ENCODE measurements around the gene FGFR1OP2. TPM values are rescaled to one million over a fixed set of nuclear protein-coding genes. Genes with fewer than 3 reads are reported as not detected.
"Not testable (repeated sequence)": the region's sequence is repeated elsewhere in the genome, so short reads cannot be mapped to it uniquely, and the experiment has no call there.

The FGFR1OP2 gene
- 100 to 1,000 TPM in 1 of 4 donors, 10 to 100 TPM in 3; 63.8 to 114 (median 87.0) TPM for total RNA-seq

- peak; percentile 99 for DNase-seq (ENCODE audit: low spot score)
- TF ChIP-seq CTCF (IDR thresholded peaks at IDR 0.05), result no peak
- ATAC-seq (ENCODE audit: low FRiP score), result peak; percentile 97
Measured at GRCh38 chr12:26937863-26938700, at the start of gene FGFR1OP2, which contains the start of gene INTS13. TSS of gene FGFR1OP2 (plus strand) at chr12:26938470. CDS start at chr12:26954159, 15,689 bp downstream. TSS of gene INTS13 (minus strand) at chr12:26937981. CDS start at chr12:26936803, 1,178 bp downstream.

GRCh38 chr12:26890784-26891183 is 47.5 kb upstream of the FGFR1OP2 start:
- DNase-seq (ENCODE audit: low spot score), result no peak
- no peak for TF ChIP-seq CTCF (IDR thresholded peaks at IDR 0.05)
- ATAC-seq (ENCODE audit: low FRiP score), result no peak

- no peak for TF ChIP-seq CTCF (IDR thresholded peaks at IDR 0.05)
- DNase-seq (ENCODE audit: low spot score) (no peak), ATAC-seq (ENCODE audit: low FRiP score) (no peak)
Measured at GRCh38 chr12:26891704-26892103, 46.6 kb upstream of the FGFR1OP2 start.

- ATAC-seq (ENCODE audit: low FRiP score) (no peak), DNase-seq (ENCODE audit: low spot score) (no peak)
- TF ChIP-seq CTCF (IDR thresholded peaks at IDR 0.05), result no peak
Measured at GRCh38 chr12:26895672-26896071, 42.6 kb upstream of the FGFR1OP2 start.

- no peak for ATAC-seq (ENCODE audit: low FRiP score)
- no peak for DNase-seq (ENCODE audit: low spot score)
- no peak for TF ChIP-seq CTCF (IDR thresholded peaks at IDR 0.05)
Measured at GRCh38 chr12:26896913-26897312, 41.4 kb upstream of the FGFR1OP2 start.

GRCh38 chr12:26903396-26903795 is 34.9 kb upstream of the FGFR1OP2 start:
- not testable (repeated sequence) for DNase-seq (ENCODE audit: low spot score)

GRCh38 chr12:26906024-26906423 is 32.2 kb upstream of the FGFR1OP2 start:
- ATAC-seq (ENCODE audit: low FRiP score), result no peak
- no peak for DNase-seq (ENCODE audit: low spot score)
- no peak for TF ChIP-seq CTCF (IDR thresholded peaks at IDR 0.05)

More at GRCh38 chr12:26903396-26903795, 34.9 kb upstream of the FGFR1OP2 start:
- not testable (repeated sequence) for ATAC-seq (ENCODE audit: low FRiP score)
